Esophagus squamous epithelium (tissue), 4 donors: ENCODE data around the gene TIGD2.

Source experiments
- POLR2A ChIP-seq, 4 donors: fragments of 450-650 bp; IDR thresholded peaks; one replicate each; pipeline ENCODE4 v1.6.1; 2017; ENCODE audit warnings: antibody characterized with exemption in 4 of 4, mild to moderate bottlenecking in 4 of 4, moderate library complexity in 3 of 4
- TF ChIP-seq, protein P1 (sequence below), 6 experiments: fragments of 450-650 bp in 4 of 6; fragments of 200-600 bp in 2 of 6; sonication (generic) in 2 of 6; IDR thresholded peaks; one replicate each; pipeline ENCODE4 v1.5.1; 2016 to 2019; ENCODE audit warnings: antibody characterized with exemption in 6 of 6, mild to moderate bottlenecking in 4 of 6, moderate library complexity in 4 of 6

DNA sequence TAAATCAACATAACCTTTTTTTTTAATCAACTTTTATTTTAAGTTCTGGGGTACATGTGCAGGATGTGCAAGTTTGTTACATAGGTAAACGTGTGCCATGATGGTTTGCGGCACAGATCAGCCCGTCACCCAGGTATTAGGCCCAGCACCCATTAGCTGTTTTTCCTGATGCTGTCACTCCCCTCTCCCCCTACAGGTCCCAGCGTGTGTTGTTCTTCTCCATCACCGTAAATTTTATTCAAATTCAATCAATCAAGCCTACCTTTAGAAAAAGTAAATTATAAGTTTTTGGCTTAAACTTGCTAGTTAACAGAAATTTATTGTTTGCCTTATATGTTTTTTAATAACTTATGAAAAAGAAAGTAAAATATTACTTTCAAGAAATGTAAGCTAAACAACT is 25.9 kb downstream of the TIGD2 start:
- TF ChIP-seq, protein P1, sequence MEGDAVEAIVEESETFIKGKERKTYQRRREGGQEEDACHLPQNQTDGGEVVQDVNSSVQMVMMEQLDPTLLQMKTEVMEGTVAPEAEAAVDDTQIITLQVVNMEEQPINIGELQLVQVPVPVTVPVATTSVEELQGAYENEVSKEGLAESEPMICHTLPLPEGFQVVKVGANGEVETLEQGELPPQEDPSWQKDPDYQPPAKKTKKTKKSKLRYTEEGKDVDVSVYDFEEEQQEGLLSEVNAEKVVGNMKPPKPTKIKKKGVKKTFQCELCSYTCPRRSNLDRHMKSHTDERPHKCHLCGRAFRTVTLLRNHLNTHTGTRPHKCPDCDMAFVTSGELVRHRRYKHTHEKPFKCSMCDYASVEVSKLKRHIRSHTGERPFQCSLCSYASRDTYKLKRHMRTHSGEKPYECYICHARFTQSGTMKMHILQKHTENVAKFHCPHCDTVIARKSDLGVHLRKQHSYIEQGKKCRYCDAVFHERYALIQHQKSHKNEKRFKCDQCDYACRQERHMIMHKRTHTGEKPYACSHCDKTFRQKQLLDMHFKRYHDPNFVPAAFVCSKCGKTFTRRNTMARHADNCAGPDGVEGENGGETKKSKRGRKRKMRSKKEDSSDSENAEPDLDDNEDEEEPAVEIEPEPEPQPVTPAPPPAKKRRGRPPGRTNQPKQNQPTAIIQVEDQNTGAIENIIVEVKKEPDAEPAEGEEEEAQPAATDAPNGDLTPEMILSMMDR (IDR thresholded peaks at IDR 0.05) = no peak
- no peak for TF ChIP-seq POLR2A (IDR thresholded peaks at IDR 0.05)
